ENCODE measurements around the gene VPS39. TPM values are rescaled to one million over a fixed set of nuclear protein-coding genes. Genes with fewer than 3 reads are reported as not detected.

VPS39 gene
- total RNA-seq, 2 experiments from 2014 or later: 40.6 to 46.1 TPM

DNA sequence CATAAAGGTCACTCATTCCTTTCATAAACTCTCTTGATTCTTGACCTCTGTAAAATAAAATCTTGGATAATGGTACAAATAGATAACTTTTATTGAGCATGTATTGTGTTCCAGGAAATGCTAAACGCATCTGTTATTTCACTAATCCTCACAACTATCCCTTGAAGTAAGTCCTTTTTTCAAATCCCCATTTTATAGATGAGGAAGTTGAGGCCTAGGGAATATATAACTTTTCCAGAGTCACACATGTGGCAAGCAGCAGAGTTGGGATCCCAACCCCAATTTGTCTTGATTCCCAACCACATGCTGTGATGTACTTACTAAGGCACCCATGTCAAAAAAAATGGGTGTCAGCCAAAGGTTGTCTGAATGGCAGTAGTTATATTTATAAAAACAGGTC is 6.3 kb downstream of the VPS39 start:
- POLR2A ChIA-PET: no interaction called here

DNA sequence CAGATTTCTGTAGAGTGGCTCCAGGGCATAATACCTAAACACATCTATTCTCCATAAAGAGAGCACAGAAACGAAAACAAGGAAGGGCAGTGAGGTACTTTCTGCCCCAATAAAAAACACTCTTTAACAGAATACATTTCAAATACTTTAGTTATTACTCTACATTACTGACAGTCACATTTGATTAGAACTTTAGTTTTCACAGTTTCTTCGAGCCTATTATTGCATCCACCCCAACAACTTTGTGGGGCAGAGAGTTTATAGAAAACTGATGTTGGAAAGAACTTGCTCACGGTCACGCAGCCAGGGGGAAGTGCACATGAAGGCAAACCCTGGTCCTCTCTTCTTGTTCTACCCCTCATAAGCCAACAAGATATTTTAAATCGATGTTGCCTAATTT is 9.0 kb downstream of the VPS39 start:
- ChIA-PET POLR2A (no interaction called here), CTCF (no interaction called here)

More for the DNA sequence above, 6.3 kb downstream of the VPS39 start:
- CTCF ChIA-PET: no interaction called here

DNA sequence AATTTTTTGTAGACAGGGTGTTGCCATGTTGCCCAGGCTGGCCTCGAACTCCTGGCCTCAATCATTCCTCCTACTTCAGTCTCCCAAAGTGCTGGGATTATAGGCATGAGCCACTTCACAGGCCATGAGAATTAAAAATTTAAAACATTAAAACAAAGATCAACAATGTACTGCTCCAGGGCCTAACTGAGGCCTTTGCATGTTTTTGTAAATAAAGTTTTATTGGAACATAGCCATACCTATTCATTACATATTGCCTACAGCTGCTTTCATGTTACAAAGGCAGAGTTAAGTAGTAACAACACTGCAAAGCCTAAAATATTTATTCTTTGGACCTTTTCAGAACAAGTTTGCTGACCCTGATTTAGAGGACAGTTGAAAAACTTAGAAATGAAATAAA is 9.6 kb downstream of the VPS39 start:
- ChIA-PET CTCF (no interaction called here), POLR2A (no interaction called here)

GRCh38 chr15:42194513-42194912 is 13.6 kb downstream of the VPS39 start:
- POLR2A ChIA-PET: no interaction called here
- CTCF ChIA-PET: no interaction called here

DNA sequence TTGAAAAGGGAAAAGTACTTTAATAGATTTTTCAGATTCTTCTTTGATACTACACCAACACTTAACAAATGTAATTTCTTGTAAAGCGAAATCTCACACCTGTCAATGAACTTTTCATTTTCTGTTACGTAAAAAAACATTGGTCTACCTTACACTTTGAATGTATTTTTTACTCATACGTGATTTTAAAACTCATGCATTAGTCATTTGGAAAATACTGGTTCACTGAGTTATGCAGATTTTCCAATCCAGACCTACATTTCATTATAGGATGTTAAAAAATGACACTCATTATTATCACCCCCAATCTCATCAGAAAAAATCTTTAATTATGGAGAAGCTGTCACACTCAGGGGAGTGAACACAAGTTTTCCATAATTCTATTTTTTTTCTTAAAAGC is 14.7 kb downstream of the VPS39 start:
- ChIA-PET POLR2A (interaction anchor here (0.5 to 0.8 kb wide), 3 partner anchors 14 to 259 kb away, joined by 3 to 6 read pairs (median 5); partner anchors contain the start of gene VPS39), CTCF (no interaction called here)

- CTCF ChIA-PET: no interaction called here
- POLR2A ChIA-PET: no interaction called here
Observed at GRCh38 chr15:42191610-42192346, 16.3 kb downstream of the VPS39 start.

DNA sequence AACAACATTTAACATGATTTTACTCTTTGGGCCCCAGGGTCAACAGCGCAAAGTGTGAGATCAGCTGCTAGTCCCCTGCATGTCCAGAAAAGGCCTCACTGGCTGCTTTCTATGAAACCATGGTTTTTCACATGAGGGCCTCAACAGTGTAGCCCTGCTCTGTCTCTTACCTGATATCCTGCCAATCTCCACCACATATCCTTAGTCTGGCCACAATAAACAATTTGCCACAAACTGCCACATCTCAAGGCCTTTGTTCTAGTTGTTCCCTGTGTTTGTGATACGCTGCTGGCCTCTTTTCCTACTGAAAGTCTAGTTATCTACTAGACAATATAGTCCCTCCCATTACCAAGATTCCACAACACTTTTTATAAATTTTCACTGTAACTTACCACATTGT is 17.7 kb downstream of the VPS39 start:
- POLR2A ChIA-PET: interaction anchor here (1.6 kb wide), 1 partner anchor 17 kb away, joined by 11 read pairs; the partner anchor contains the start of gene VPS39
- CTCF ChIA-PET: no interaction called here

GRCh38 chr15:42185801-42186200 is 22.3 kb downstream of the VPS39 start:
- ChIA-PET POLR2A (no interaction called here), CTCF (no interaction called here)

DNA sequence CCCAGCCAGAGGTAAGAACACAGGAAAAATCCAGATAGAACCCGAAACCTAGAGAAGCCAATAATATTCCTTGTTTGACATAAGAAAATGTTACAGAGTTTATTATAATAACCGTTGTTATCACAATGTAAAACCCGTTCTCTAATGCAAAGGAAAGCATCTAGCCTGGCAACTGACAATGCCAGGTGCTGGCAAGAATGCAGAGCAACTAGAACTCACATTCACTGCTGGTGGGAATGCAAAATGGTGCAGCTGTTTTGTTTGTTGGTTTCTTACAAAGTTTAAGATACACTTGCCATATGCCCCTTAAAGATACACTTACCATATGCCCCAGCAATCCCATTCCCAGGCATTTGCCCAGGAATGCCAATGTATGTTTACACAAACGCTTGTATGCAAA is 23.4 kb downstream of the VPS39 start:
- ChIA-PET POLR2A (interaction anchor here (0.6 kb wide), 1 partner anchor 16 kb away, joined by 4 read pairs; no protein-coding TSS in a partner anchor), CTCF (no interaction called here)

DNA sequence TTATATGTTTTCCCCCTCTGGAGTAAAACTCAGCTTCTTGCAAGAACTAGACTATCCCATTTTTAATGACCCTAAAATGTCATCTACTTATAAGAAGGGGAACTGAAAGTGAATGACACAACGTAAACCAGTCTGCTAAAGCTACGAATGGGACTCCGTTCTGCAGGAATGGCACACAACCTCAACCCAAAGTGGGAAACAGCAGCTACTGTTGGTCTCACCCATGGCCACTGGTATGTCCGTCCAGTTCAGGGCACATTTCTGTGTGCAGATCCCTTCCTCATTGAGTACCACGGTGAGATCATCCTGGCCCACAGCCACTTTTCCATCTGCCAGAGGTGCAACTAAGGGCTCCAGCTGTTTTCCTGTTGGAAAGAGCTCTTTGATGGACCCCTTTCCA is 23.8 kb downstream of the VPS39 start:
- ChIA-PET CTCF (no interaction called here), POLR2A (interaction anchor here (0.6 kb wide), 1 partner anchor 17 kb away, joined by 4 read pairs; no protein-coding TSS in a partner anchor)

DNA sequence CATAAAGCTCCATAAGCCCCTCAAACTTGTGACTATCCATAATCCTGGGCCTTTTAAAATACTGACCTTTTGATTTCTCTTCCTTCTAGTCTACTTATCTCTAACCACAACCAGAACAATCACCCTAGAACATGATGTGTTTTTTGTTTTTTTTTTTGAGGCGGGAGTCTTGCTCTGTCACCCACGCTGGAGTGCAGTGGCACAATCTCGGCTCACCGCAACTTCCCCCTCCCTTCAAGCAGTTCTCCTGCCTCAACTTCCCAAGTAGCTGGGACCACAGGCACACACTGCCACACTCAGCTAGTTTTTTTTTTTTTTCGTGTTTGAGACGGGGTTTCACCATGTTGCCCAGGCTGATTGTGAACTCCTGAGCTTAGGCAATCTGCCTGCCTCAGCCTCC is 25.1 kb downstream of the VPS39 start:
- ChIA-PET CTCF (interaction anchor here (0.7 kb wide), 1 partner anchor 230 kb away, joined by 3 read pairs; no protein-coding TSS in a partner anchor), POLR2A (no interaction called here)

DNA sequence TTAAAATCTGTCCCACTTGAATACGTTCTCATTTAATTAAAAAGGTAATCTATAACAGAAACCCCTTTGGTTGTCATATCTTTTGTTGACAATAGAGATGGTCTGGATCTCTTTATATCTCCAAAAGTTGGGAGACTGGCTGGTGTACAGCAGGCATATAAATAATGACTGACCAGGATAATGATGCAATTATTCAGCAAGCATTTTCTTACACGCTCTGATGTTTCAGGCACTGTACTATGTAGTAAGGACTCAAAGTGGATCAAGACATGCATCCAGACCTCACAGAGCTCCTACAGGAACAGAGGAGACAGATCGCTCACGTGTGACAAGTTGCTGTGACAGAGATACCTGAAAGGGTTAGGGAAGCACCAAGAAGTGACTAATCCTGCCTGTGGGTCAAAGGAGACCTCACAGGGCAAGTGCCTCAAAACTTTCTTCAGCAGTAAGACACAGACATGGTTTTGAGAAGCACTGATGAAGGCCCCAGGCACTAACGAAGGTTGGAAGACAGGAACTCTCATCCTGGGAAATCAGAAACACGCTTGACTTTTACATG is 25.7 kb downstream of the VPS39 start:
- POLR2A ChIA-PET: no interaction called here
- CTCF ChIA-PET: interaction anchor here (0.7 kb wide), 1 partner anchor 230 kb away, joined by 3 read pairs; no protein-coding TSS in a partner anchor

- ChIA-PET POLR2A (no interaction called here), CTCF (no interaction called here)
Observed at GRCh38 chr15:42178056-42178455, 30.0 kb downstream of the VPS39 start.

DNA sequence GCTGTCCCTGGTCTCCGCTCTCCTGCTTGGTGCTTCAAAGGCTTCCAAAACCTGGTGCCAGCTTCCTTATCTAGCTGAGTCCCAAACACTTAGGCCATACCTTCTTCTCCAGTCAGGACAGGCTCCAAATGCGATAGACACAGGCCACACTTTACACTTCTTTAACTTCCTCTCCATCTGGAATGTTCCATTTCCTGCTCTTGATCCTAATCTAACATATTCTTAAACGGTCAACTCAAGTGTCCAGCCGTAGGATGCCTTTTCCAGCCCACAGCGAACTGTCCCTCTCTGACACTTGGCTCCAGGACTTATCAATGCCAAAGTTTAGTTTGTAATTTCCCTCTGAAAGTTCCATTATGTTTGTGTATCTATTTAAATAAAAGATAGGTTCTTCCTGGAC is 32.4 kb downstream of the VPS39 start:
- ChIA-PET CTCF (no interaction called here), POLR2A (interaction anchor here (0.6 kb wide), 1 partner anchor 98 kb away, joined by 4 read pairs; the partner anchor contains the start of gene TMEM87A)

GRCh38 chr15:42172475-42172874 is 35.6 kb downstream of the VPS39 start:
- CTCF ChIA-PET: no interaction called here
- POLR2A ChIA-PET: no interaction called here

- POLR2A ChIA-PET: interaction anchor here (0.6 kb wide), 1 partner anchor 421 kb away, joined by 3 read pairs; no protein-coding TSS in a partner anchor
- CTCF ChIA-PET: no interaction called here
Observed at GRCh38 chr15:42171795-42172194, 36.3 kb downstream of the VPS39 start.

- ChIA-PET CTCF (no interaction called here), POLR2A (interaction anchor here (0.6 kb wide), 1 partner anchor 422 kb away, joined by 3 read pairs; no protein-coding TSS in a partner anchor)
Observed at GRCh38 chr15:42171122-42171521, 37.0 kb downstream of the VPS39 start.

- POLR2A ChIA-PET: no interaction called here
- CTCF ChIA-PET: no interaction called here
Observed at GRCh38 chr15:42166225-42166940, 41.7 kb downstream of the VPS39 start.

DNA sequence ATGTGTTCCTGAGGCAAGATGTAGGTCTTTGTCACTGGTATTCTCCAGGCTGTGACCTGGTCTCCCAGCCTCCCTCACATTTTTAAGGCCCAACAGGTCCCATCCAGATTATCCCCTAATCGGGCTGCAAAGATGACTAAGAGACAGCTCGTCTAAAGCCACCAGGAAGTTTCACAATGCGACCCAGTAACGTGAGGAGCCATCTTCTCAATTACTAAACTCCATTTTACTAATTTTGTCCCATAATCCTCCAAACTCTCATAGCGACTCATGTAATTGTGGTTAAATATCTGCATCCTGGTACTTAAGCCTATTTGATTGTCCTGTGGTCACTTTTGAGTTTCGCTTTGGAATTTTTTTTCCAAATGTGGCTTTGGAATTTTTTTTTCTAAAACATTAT is 43.0 kb downstream of the VPS39 start:
- CTCF ChIA-PET: no interaction called here

GRCh38 chr15:42163947-42164550 is 44.1 kb downstream of the VPS39 start:
- CTCF ChIA-PET: interaction anchor here (1.5 kb wide), 1 partner anchor 43 kb away, joined by 3 read pairs; no protein-coding TSS in a partner anchor
- POLR2A ChIA-PET: interaction anchor here (0.5 kb wide), 1 partner anchor 295 kb away, joined by 3 read pairs; no protein-coding TSS in a partner anchor

More for the DNA sequence above, 43.0 kb downstream of the VPS39 start:
- POLR2A ChIA-PET: no interaction called here

Measured in activated CD8-positive, alpha-beta memory T cell treated with anti-CD3 and anti-CD28 coated beads for 36 hours (primary cell).